HG02678 (cell line): Measurements from ENCODE around the gene ERH.

Experiments used
- ATAC-seq: cut with Tn5 transposase; IDR thresholded peaks from one replicate; pipeline ENCODE4 v1.9.1; 2021; ENCODE audit warnings: mild to moderate bottlenecking, moderate library complexity; ENCODE audit not compliant: unreplicated experiment

The ERH gene

DNA sequence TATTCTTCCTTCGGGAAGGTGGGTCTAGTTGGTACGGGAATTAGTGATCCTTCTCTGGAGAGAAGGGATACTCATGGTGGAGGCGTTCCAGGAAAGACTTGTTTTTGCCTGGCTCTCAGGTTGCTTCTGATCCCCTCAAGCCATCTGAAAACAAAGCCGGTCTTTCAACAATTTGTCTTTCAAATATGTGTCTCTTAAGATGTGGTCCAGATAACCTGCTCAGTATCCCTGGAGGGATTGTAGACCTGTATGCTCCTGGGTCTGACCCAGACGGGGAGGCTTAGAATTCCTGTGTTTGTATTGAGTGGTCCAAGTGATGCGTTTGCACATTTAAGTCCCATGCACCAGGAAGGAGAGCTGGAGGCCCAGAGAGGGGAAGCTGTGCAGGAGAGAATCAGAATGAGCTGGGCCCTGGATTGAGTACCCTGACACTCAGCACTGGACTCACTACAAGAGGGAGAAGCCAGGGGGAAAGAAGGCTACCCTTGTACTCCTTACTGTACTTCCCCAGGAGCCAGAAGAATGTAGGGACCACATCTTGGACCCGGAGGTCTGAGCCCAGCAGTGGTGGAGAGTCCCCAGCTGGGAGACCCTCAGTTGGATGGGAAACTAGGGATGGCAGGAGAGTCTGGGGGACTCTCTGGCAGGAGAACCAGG is 40.4 kb downstream of the ERH start:
- ATAC-seq = no peak

DNA sequence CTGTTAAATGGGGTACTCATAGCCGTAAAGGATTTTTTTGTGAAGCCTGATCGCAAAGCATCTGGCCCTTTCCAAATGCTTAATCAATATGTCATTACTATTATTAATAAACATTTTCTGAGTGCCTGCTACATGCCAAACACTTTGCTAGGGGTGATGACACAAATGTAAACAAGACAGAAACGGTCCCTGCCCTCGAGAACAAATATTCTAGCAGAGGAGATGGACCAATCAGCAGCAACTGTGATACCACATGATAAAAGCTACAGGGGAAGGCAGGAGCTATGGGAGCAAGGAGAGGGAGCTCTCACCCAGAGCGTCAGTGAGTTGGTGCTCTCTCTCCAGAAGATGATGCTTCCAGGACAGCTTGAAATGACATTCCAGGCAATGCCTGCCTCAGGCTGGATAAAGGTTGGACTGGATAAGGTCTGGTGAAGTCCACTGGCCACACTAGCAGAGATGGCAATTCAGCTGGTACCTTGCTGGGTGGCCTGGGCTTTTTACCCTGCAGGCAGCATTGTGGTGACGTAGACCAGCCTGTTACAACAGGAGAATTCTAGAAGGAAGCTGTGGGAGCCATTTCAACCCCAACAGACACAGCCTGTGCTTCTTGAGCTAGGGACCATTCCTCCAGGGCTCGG is 41.1 kb downstream of the ERH start:
- ATAC-seq = no peak

DNA sequence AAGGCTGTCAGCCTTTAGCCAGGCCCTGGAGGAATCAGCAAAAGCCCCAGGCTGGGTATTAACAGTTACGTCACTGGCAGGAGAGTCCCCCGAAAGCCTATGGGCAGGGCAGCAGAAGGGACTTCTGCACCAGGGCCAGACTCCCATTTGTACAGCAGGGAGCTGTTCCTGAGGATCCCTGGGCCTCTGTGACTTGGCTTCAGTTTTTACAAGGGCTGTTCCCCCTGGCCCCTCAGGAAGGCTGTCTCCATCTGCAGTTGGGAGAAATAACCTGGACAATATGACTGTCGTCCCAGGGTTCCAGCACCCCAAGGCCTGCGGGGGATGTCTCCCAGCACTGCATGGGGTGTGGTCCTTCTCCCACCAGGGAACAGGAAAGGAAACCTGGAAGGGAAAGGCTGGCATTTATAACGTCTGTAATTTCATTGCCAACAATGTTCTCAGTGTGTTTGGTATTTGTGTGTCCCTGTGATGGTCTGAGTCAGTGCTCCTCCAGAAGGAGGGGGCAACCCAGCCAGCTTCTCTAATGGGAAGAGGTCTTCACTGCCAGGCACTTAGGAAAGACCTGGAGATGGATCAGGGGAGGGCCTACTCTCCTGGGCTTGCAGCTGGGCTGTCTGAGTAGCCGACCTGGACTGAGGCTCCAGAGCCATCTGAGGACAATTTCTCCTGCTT is 42.4 kb downstream of the ERH start:
- no peak for ATAC-seq

DNA sequence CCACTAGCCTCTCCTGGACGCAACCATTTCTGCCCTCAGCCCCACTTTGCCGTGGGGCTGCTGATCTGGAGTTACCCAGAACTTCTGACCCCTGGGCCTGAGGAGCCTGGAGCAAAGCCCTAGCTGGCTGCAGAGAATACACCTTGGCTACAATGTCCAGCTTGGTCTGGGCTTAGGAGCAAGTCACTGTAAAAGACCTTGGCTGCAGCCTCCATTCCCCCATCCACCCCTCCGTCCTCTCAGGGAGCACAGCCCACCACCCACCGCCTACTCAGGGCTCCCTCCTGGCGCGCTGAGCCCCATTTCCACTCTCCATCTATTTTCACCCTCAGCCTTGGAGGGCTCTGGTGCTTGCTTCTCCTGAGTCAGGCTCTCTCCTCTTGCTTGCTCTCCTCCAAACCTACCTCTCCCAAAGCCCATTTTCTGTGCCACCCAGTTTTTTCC is 42.9 kb downstream of the ERH start:
- no peak for ATAC-seq

DNA sequence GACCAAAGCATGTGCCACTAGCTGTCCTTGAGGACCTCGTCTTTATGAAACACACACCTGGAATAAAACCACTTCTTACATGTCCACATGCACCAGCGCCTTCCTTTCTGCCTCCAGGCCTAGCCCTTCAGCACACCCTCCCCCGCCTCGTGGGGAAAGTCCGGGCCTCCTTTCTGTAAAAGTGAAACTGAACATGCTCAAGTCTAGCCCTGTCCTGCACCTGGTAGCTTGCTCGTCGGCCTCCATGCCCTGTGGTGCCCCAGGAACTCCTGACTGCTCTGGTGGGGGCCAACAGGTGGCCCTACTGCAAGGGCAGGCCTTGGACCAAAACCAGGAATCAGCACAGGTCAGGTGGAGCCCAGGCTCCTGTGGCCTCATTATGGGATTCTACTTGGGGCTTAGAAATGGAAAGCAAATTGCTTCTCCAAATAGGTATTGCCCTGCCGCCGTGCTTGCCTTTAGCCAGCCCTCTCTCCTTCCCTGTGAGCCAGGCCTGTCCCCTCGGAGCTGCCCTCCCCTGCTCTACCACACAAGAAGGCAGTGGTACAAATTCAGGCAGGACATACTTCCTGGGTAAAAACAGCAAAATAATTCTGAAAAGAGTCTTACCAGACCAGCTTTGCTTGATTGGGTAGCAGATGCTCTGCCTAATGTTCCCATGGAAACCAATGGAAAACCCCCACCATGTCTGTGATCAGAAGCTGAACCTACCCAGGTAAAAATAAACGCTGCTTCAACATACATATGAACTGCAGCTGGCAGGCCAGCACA is 43.5 kb downstream of the ERH start:
- ATAC-seq = peak; percentile 92

DNA sequence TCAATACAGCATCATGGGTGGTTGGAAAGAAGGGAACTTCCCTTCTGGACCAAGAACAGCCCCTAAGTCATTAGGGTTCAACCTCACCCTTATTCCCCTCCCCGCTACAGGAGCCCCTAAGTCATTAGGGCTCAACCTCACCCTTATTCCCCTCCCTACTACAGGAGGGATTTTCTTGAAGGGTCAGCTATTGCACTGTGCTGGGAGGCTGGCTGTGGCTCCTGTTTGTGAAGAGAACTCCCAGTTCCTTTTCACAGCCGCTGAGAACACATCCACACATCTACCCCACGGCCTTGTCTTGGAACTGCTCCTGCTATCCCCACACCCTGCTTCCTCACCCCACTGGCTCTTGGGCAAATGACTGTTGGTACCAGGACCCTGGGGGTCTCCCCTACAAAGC is 44.9 kb downstream of the ERH start:
- no peak for ATAC-seq

DNA sequence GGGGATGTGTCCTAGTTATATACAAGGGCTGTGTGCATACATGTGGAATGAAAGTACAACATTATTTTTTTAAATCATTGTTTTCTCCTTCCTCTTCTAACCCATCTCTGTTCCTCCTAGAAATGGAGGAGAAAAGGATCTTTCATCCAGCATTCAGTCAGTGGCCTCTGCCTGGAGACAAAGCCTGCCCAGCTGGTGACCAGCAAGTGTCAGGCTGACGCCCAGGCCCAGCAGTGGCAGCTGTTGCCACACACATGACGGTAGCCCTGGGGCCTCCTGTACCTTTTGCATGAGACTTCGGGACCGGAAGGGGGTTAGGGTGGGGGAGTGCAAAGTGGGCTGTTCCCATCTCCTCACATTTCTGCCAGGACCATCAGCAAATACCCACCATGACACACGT is 46.2 kb downstream of the ERH start:
- ATAC-seq = no peak

DNA sequence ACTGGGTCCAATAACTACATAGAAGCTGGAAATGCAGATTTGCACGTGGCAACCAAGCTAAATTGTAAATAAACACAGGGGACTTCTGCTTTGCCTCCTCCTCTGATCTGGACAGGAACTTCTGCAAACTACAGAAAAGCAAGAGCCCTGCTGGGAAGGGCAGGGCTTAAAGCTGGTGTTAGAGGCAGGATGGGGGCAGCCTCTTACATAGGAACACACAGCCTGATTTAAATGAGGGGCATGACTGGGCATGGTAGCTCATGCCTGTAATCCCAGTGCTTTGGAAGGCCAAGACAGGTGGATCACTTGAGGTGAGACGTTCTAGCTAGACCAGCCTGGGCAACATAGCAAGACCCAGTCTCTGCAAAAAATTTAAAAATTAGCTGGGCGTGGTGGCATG is 46.7 kb downstream of the ERH start:
- no peak for ATAC-seq

DNA sequence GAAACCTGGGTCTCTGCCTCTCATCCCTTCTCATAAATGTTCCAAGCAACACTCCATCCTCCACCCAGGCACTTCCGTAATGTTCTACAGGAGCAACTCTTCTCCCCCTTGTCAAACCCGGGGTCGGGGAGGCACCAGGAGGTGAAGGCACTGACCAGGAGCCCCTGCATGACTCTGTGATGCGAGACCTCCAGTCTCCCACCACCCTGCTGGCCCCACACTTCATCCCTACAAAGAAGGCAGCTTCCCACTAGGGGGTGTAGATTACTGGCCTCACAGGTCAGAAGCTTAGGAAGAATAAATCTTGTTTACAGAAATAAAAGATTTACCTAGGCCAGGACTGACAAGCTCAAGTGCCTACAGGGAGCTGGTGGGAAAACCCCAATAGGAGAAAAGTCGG is 47.2 kb downstream of the ERH start:
- ATAC-seq = no peak

DNA sequence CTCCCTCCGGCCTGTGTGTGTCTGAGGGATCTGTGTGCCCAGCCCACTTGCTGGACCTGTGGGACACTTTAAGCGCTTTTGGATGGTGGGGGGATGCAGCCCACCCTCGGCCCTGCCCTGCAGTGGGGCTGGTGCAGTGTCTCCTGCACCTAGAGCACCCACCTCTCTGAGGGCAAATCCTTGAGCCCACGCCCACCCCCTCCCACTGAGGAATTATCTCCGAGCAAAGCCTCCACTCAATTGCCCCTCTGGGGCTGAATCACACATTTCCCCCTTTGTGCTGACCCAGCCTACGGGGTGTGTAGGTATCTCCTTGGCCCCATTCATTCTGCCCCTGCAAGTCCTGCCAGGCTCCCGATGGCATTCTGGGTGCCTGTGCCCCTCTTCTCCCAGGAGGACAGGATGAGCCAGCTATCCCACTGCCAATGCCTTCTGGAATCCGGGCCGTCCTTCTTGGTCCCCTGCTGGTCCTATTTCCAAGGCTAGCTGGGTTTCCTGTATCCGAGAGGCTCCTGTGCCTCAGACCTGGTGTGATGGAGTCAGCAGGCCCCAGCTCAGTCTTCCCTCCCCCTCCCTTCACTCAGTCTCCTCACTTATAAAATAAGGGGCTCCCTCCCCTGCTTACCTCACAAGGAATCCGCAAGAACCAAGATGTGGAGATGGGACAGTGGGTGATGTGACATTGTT is 48.9 kb downstream of the ERH start:
- no peak for ATAC-seq

DNA sequence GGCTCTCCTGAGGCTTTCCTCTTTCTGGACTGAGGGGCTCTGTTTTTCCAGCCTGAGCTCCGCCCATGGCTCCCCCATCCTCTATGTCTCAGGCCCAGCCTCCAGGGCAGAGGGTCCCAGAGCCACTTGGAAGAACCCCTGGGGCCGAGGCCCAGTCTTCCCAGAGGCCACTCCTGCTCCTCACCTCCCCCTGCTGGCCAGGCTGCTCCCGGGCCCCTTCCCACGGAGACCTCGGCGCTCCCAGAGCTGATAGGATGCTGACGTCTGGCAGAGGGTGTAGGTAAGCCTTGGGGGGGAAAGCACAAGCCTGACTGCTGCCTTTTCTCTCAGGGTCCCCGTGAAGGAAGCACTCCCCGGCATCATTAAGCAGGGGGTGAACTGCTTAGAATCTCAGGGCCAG is 51.4 kb downstream of the ERH start:
- no peak for ATAC-seq

DNA sequence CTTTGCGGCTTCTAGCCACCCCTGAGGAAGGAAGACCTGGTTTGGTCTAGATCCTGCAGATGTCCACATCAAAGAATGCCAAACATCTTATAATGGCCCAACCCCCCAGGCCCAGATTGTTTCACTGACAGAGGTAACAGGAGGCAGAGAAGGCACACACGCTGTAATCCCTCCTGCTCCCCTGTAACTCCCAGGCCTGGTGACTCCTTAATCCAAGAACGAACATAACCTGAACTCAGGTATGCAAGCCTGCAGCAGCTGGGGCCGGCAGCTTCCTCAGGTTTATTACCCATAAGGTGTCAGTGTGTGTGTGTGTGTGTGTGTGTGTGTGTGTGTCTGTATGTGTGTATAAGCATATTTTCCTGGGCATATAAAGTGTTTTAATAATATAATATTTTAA is 52.7 kb downstream of the ERH start:
- ATAC-seq = no peak

DNA sequence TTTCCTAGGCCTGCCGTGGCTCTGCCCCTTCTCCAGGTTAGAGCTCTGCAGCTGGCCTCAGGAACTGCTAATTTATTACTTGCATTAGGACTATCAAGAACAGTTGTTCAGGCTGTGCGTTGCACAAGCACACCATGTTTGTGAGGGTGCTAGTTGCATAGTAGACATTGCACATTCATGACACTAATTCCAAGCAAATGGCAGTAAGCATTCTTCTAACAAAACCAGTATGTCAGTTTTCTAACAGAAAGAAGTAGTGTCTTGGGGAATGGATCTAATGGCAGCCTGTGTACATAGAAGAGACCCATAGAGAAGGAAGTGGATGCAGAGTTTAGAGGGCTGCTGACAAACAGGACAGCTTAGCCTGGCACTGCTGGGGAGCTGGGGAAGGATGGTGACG is 53.9 kb downstream of the ERH start:
- no peak for ATAC-seq

DNA sequence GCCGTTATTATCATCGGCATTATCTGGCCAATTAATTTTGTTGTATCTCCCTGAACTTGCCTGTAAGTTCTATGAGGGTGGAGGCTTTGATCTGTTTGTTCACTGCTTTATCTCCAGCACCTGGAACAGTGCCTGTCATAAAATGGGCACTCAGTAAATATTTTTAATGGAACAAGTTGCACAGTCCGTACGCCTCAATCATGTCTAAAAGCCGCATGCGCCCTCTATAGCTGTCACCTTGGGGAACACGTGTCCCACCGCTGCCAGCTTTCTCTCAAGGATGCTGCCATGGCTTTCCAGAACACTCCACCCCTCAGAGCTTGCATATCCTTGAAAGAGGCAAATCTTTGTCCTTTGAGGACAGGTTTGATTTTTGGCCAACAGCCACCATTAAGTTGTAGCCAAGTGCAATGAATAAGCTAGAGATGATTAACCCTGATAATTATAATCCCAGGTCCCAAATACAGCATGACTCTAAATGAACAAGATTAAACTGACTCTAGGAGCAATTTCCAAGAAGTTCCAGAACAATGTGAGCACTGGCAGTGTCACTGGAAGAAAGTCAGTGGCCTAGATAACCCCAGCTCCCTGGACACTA is 55.1 kb downstream of the ERH start:
- ATAC-seq = no peak

DNA sequence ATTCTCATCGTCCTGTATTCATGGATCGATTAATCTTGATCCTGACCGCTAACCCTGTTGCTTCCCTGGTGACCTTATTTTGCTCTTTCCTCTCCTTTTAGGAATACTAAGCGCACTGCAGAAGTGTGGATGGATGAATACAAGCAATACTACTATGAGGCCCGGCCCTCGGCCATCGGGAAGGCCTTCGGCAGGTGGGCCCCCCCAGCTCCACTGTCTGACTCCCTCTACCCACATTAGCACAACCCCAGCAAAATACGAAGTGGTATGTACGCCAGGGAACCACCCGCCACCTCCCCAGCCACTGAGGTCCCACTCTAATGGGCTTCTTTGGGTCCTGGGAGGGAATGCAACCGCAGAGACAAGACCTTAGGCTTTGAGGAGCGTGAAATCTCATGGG is 58.7 kb downstream of the ERH start:
- ATAC-seq = no peak

DNA sequence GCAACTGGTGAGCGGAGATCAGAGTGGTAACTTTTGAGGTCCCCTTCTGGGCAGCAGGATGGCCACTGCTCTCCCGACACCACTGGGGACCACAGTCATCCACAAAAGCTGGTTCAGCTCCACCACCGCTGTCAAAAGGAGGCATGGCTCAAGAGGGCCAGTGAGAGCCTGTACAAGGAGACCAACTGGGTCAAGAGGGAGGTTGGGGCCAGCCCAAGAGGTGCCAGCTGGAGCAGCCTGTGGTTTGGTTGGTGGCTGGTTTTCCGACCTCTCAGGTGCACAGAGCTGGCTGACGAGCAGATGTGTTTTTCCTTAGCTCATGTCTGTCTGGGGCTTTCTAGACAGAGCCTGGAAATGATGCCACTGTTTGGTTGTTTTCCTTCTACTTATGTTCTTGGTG is 60.1 kb downstream of the ERH start:
- ATAC-seq = no peak

DNA sequence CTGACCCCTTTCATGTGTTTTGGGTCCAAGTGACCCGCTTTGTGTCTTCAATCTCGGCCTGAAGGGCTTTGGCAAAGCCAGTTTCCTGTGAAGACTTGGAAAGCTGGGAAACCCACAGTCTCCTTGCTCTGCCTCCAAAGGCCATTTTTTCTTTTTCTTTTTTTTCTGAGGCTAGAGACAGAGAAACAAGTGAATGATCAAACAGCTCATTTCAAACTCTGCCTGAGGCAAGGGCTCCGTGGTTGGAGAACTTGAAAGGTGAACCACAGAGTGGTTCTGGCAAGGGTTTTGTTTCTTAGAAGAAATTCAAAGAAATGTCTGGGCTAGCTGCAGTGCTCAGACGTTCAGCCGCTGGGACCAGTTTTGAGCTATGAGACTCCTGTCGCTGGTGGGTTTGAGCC is 62.7 kb downstream of the ERH start:
- ATAC-seq = no peak

DNA sequence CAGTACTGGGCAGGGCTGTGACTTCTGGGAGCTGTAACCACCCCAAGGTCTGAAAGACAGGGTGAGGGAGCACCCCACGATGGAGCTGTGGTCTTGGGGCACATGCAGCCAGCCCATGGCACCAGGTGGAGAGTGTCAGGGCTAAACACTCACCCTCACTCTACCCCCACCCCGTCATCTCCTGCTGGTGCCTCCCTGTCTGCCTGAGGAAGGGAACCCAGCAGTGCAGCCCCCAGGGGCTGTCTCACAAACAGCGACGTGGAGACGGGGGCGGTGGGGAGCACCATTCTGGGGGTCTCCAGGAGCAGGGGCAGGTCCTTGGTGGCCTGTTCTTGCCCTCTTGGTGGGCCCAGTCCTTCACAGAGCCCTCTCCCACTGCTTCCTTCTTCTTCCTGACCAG is 63.5 kb downstream of the ERH start:
- no peak for ATAC-seq

DNA sequence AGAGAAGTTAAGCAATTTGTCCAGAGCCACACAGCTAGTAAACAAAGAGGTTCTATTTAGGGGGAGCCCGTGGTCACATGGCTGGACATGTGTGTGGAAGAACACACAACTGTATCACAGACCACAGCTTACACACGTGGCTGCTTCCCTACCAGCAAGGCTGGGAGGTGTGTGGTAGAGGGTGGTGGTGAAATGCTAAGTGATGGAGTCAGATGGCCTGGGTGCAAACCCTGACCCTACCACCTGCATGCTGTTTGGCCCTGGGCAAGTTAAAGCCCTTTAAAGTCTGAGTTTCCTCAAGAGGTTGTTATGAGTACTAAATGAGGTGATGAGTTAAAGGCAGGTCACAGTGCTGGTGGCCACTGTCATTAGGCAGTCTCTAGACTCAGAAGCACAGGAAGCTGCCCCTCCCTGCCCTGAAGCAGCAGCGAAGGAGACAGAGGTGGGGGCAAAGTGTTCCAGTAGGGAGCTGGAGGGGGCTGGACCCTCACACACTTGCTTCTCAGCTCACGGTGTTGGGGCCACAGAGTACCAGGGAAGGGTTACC is 64.2 kb downstream of the ERH start:
- no peak for ATAC-seq

DNA sequence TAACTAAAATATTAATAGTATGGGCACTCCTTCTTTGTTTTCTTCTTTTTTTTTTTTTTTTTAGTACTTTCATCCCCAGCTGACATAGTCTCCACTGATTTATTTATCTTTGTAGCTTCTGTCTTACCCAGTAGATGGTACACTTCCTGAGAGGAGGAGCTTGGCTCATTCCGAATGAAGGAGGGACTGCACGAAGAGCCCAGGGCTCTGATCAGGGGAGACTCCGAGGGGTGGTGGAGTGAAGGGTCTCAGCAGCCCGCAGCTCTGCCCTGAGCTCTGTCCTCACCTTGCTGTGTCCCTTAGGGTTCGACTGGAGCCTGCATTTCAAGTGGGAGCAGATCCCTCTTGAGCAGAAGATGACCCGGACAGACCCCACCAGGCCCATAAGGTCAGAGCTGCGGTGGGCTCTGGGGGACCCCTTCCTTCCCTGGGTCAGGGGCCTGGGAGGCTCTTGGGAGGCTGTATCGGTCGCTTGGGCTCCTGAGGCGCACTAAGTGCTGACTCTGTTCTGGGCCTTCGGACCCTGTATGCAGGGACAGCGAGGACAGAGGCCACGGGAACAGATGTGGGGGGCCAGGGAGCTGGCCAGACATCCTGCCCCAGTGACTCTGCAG is 65.2 kb downstream of the ERH start:
- no peak for ATAC-seq
